ENCODE measurements around the gene EMSY. TPM values are rescaled to one million over a fixed set of nuclear protein-coding genes. Genes with fewer than 3 reads are reported as not detected.

EMSY gene
- polyA plus RNA-seq, 1 of the 3 experiments (the other 2 are of a cell fraction): 11.1 TPM

- TF ChIP-seq CTCF (IDR thresholded peaks at IDR 0.05) (no peak), TEAD4 (IDR thresholded peaks at IDR 0.05; ENCODE audit: borderline replicate concordance, insufficient read depth) (no peak), RFX5 (IDR thresholded peaks at IDR 0.05; ENCODE audit: low read length) (no peak), MXI1 (IDR thresholded peaks at IDR 0.05; ENCODE audit: low read depth, low read length) (no peak), FOXM1 (IDR thresholded peaks at IDR 0.05; ENCODE audit: low read depth) (no peak), GATA2 (CRISPR knock-in tag; IDR thresholded peaks at IDR 0.05) (no peak), RCOR1 (IDR thresholded peaks at IDR 0.05; ENCODE audit: low read length) (no peak), MAX (IDR thresholded peaks at IDR 0.05; ENCODE audit: low read depth) (no peak)
These were observed 80.1 kb downstream of the EMSY start (continued) for GRCh38 chr11:76524919-76525318.

- no peaks in the 10 kb centered on the region for H4K20me1 ChIP-seq (ENCODE audit: insufficient read depth)
- H3K4me3 ChIP-seq (ENCODE audit: low read depth in 2 of 2, low read length in 1 of 2): no peak overlapping the region
- no peak overlapping the region for H3K27ac ChIP-seq (ENCODE audit: low read depth in 2 of 2, low read length in 1 of 2)
- CTCF ChIA-PET: interaction anchor here (2.1 kb wide), 1 partner anchor 72 kb away, joined by 5 read pairs; no protein-coding TSS in a partner anchor
- DNase-seq: no peak
- no peak overlapping the region for H3K9ac ChIP-seq
- H3K79me2 ChIP-seq (ENCODE audit: insufficient read depth): no peaks in the 10 kb centered on the region; the same call in 1 of the 2 replicates
- peaks cover 65 to 69% of the 10 kb centered on the region in 2 experiments for H3K36me3 ChIP-seq (replicated peaks in 1 of 2; ENCODE audit: control insufficient read depth in 1 of 2, insufficient read depth in 2 of 2, low read length in 1 of 2)
- H2AFZ ChIP-seq (ENCODE audit: low read depth): no peak overlapping the region
- H3K27me3 ChIP-seq (ENCODE audit: insufficient read depth): no peaks in the 10 kb centered on the region
- WGBS (ENCODE audit: low lambda C conversion rate): 67% methylated on average over 2 of the region's 2 CpGs
- no peaks in the 10 kb centered on the region for H3K9me2 ChIP-seq
- TF ChIP-seq FOSL2 (IDR thresholded peaks at IDR 0.05; ENCODE audit: borderline replicate concordance, low read depth): no peak
- no peak for TF ChIP-seq NRF1 (IDR thresholded peaks at IDR 0.05; ENCODE audit: low read depth, low read length)
- no peak for TF ChIP-seq EP300 (IDR thresholded peaks at IDR 0.05; ENCODE audit: borderline replicate concordance in 1 of 2, low read depth in 1 of 2, low read length in 1 of 2)
- TF ChIP-seq FOXM1 (IDR thresholded peaks at IDR 0.05; ENCODE audit: low read depth): no peak
- TF ChIP-seq CHD2 (IDR thresholded peaks at IDR 0.05; ENCODE audit: low read length, partially characterized antibody): no peak
- TF ChIP-seq FOXJ3 (CRISPR knock-in tag; IDR thresholded peaks at IDR 0.05): no peak
- TF ChIP-seq MAX (IDR thresholded peaks at IDR 0.05; ENCODE audit: low read depth): no peak
- no peak for TF ChIP-seq TCF12 (IDR thresholded peaks at IDR 0.05)
- no peak for TF ChIP-seq SMC3 (IDR thresholded peaks at IDR 0.05; ENCODE audit: low read depth, low read length)
- no peak for TF ChIP-seq NFIC (IDR thresholded peaks at IDR 0.05; ENCODE audit: borderline replicate concordance)
- no peak for TF ChIP-seq GABPA (IDR thresholded peaks at IDR 0.05; ENCODE audit: low read depth)
- no peak for TF ChIP-seq JUND (IDR thresholded peaks at IDR 0.05)
- no peak for TF ChIP-seq ZBTB33 (IDR thresholded peaks at IDR 0.05; ENCODE audit: borderline replicate concordance, low read depth)
- no peak for TF ChIP-seq RCOR1 (IDR thresholded peaks at IDR 0.05; ENCODE audit: low read length)
- peaks cover 12% of the 10 kb centered on the region for H3F3A ChIP-seq (replicated peaks; ENCODE audit: insufficient read depth)
- H3K9me3 ChIP-seq: no peaks in the 10 kb centered on the region
- POLR2A ChIA-PET: no interaction called here
- H3K4me1 ChIP-seq (ENCODE audit: control insufficient read depth in 1 of 2, insufficient read depth in 2 of 2, low read depth in 1 of 2, low read length in 1 of 2): no peaks in the 10 kb centered on the region
- no peak overlapping the region for H3K4me2 ChIP-seq
These were observed 82.1 kb downstream of the EMSY start for GRCh38 chr11:76526878-76527277.

All from SK-N-SH (cell line).